RPMI8226 (cell line): ENCODE data around the gene CCDC12.

Experiments
- DNase-seq: peaks from one replicate; pipeline ENCODE4 v3.0.0-alpha.2; 2015

Gene CCDC12

DNA sequence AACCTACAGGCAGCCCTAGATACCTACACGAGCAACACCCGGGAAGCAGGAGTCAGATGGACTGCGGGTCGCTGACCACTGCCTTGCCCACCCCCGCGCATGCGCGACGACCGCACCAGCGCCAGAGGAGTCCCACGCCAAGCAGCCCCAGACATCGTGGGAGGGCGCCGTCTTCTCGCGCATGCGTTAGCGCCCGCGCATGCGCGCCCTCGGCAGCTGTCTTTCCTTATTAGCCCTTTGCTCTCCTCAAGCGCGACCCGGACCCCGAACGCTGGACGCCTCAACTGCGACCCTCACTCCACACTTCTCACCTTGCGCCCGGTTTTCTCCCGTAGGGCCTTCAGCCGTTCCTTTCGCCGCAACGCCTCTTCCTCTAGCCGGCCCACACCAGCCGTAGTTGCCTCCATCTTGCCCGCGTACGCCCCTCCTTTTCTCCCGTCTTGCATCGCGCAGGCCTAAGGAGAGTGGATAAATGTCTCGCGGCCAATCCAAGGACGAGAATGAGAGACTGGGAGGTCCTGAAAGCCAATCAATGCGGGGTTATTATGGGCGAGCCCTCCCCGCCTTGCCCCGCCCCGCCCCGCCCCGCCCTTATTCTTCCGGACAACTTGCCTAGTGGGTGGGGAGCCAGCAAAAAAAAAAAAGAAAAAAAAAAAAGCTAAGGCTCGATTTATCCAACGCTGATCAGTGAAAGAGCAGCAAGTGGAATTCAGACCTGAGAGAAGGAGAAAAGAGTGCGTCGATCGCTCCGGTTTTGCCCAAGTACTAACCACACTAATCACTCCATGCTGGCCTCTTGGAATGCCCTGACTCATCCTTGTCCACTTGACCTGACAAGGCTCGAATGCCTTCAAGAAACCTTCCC, at the start of gene CCDC12:
Gene CCDC12, minus strand, starts transcription at position 420 of the 865 bp plus-strand sequence. Its CDS starts 13 bp downstream, at position 407.
- peak; percentile 98 for DNase-seq

DNA sequence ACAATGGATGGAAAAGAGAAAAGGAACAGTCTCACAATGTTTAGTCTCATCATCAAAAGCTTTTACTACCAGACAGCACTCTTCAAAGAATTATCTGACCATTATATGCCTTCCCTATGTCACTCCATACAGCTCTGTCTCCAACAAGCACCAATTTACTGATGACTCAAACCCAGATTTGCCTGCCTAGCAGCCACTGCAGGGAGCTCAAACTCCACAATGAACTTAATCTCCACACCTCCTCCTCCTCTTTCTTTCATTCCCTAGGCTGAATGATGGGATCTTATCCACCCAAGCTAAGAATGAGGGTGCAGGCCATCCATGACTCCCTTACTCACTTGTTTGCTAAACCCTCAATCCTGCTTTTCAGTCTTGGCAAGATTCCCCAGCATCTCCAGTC, 48.4 kb upstream of the CCDC12 start:
- no peak for DNase-seq

DNA sequence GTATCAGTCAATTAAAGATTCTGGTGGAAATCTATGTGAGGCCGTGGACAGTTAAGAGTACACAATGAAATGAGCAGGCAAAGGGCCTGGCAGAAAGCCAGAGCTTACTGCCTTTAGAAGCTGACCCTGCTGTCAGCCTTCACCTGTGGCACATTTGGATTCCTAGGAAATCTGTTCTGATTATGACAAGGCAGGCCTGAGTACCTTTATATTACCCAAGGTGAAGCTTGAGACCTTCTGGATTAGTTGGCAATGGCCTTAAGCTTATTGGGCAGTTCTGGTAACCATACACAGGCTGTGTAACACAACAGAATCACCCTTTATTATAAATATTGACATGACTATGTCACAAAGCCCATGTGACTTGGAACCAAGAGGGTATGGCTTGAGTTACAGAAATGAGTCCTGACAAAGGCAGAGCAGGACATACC, 46.1 kb upstream of the CCDC12 start:
- DNase-seq: no peak

DNA sequence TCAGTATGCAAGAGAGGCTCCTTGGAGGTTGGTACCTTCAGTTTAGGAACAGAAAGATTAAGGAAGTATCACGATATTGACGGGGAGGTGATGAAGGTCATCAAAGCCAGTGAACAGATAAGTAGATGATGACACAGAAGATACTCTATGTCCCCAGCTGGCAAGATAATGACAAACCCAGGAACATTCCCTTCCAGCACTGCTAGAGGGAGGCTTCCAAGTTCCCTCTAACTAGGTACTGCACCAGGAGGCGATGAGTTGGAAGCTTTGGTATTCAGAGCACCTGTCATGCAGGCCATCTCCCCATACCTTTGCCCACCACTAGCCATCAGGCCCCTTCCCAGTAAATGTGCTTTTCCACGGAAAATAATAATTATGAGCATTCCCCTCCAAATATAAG, 43.8 kb upstream of the CCDC12 start:
- no peak for DNase-seq

DNA sequence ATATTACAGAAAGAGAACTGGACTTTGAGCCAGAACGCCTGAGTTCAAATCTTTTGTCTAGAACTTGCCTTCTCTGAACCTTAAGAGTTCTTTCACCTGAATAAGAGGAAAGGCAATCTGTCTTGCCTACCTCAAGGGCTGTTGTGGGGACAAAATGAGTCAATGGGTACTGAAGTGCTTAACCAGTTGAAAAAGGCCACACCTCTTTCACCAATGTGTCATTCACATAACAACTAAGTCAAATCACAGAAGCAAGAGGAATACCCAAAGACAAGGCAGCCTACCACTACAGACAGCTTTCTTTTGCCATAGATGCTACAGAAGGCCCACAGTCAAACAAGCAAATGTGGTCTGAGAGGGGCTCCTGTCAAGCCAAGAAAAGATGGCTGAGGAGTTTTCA, 42.7 kb upstream of the CCDC12 start:
- DNase-seq: no peak

DNA sequence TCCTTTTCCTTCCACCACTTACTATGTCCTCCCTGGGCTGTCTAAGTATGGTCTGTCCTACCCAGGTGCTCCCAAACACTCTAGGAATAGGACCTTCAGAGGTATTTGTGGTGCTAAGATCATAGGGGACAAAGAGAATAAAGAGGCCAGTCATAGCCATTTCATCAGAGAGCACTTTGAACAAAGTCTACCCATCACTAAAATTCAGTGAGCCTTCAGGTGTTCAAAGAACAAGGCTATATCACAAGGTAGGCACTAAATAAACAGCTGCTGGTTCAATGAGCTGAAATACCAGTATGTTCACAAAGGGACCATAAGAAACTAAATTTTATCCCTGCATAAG, 41.7 kb upstream of the CCDC12 start:
- no peak for DNase-seq

DNA sequence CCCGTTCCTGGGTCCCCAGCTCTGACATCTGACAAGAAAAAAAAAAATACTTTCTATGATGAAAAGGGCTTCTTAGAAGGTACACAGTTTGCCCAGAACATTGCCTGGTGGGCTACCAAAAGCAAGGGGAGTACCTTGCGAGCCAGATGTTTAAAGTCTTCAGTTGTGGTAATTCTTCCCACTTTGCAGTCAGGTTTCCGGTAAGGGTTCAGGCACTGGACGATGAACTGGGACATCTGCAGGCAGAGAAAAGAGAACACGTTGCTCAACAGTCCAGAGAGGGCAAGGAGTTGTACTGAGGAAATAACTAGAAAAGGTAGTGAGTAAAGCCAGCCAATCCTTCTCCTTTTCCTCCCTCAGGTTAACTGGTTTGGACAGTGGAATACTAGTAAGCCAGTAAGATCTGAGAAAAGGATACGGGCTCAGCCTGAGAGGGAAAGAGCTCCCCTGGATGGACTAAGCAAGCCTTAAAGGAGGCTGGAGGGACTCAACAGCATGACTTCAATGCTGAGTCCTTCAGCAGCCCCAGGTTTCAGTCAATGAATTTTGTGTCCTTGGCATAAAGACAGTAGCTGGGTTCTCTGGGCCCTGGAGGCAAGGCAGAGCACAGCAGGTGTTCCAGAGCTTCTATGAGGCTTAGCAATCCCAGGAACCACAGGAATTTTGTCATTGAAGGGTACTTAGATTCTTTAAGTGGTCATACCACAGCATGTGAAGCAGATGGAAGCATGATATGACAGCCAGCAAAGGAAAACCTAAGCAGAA, 41.1 kb upstream of the CCDC12 start:
- no peak for DNase-seq

DNA sequence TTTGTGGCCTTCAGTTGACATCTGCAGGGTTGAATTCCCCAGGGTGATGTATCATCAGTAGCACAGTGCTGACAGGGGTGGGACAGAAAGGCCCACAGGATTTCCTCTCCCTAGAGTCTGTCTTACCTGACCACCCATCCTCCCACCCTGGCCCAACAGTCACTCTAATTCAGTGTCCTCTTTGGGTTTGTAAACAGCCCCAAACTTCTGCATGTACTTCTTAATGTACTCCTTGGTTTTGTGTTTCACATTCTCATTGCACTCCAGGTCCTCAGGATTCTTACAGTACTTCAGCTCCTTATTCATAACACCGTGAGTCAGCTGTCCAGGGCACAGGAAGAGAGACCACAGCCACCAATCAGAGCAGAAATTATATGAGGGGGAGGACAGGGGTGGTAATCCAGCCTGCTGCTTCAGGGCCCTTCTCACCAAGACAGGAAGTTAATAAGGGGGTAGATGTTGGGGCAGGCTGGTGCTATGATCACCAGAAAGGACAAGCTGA, 40.4 kb upstream of the CCDC12 start:
- no peak for DNase-seq

DNA sequence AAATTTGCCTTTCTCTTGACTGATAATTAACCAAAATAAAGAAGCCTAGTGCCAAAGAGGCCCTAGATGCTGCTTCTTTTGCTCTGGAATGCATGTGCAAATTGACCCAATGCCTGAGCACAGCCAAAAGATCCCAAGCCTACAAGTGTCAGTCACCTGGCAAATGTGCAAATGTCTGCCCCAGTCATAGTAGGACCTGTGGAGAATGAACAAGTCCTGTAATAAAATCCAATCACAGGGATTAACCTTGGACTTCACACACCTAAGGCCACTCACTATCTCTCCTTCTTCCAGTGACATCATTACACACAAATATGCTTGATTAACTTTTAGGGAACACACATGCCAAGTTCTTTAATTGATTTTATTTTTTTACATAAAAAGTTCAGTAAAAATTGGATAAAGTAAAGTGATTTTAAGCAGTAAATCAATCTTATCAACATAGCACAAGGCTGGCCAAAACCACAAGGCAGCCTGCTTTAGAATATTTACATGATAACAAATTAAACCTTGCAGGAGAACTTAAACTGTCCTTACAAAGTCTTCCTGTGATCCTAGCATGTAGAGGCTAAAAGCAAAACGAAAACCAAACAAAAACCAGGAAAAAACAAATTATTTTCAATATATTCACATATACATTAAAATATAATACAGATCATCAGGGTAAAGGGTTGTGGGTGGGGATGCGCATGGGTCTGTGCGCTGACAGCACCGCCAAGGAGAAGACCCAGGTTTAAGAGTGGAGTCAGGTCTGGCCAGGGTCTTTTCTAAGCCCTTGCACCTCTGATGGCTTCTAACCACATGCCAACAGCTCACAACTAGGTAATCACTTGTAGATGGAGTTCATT, 39.8 kb upstream of the CCDC12 start:
- no peak for DNase-seq

DNA sequence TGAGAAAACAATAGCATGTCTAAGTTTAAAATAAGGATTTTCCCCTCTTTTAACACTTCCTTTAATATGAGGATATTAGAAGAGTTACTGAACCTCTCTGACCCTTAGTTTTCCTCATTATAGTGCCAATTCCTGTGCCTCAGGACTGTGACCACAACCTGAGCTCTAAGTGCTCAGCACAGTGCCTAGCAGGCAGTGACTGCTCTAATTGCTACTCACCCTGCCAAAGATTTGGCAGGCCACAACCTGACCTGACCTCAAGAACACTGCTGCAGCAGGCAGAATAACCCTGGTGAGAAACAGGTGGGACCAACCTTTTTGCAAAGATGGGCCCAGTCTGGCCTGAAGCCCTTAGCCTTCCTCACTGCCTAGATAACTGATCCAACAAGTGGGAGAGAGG, 38.6 kb upstream of the CCDC12 start:
- no peak for DNase-seq

DNA sequence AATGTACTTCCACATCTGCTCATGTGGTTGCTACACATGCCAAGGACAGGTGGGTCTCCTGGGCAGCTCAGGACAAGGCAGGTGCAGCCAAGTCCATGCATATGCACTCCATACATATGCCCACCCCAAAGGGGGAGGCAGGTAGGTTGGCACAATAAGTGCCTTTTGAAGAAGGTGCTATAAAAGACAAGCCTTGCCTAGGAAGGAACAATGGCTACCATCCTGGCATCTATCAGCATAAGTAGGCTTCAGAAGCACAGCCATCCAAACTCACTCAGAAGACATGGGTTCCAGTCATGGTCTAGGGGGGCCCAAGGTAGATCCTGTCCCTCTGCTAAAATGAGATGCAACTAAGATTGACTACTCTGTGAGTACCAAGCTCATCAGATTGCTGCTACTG, 37.5 kb upstream of the CCDC12 start:
- DNase-seq: no peak

DNA sequence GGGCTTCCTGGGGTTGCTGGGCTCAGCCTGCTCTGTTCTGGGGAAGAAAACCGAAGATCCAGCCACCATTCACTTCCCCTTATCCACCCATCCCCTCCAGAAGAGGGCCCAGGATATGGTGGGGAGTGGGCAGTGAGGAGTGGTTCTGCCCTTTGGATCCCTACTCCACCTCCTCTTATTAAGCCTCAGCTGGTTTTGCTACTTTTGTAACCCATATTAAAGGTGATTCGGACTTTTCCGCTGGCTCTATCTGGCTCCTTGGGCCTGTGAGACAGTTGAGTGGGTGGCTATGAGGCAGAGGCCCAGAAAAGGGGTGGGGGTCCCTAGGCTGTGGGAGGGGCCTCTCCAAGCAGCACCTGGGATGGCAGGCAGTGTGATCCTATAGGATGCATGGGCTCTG, 36.7 kb upstream of the CCDC12 start:
- DNase-seq: no peak

DNA sequence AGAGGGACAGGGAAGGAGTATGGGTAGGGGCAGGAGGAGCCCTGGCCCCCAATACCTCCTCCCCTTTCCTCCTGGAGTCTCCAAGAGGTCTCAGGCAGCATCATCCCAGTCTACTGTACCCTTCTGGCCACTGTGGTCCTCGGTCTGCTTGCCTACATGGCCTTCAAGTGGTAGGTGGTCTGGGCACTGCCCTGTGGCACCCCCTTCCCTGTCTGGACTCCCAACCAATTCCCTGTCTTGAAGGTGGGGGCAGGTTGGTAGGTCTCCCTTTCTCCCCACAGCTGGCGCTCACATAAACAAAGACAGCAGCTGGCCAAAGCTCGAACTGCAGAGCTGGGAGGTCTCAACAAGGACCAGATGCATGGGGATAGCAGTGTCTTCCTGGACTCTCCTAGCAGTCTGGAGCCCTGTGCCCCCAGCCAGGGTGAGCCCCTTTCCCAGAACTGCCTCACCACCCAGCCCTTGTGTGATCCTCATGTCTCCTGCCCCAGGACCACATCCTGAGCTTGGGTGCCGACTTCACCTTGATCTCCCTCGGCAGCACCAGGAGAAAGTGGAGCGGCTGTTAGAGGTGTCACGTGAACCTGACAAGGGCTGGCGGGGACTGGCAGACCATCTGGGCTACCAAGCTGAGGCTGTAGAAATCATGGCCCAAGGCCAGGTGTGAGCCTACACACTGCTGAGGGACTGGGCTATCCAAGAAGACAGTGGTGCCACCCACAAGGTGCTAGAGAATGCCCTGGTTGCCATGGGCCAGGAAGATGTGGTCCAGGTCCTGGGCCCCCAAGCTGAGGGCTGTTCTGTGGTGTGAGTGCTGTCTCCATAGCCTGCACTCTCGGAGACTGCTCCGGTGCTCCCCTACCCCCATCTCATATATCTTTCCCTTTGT, 36.0 kb upstream of the CCDC12 start:
- DNase-seq: no peak

DNA sequence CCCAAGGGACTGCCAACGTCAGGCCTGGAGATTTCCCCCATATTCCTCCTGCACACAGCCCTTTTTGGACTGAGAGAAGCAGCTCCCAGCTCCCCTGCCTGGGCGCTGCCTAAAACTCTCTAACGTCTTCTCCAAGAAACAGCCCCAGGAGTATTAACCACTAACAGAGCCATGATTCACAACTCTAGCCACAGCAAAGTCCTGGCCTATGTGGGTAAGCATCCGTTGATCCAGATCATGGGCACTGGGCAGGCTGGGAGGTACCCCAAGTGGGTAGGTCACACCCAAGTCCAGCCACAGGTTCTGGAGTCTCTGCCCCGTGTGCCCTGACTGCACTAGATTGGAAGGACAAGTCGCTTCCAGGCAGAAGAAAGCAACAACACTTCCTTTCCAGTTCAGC, 34.8 kb upstream of the CCDC12 start:
- DNase-seq: no peak

DNA sequence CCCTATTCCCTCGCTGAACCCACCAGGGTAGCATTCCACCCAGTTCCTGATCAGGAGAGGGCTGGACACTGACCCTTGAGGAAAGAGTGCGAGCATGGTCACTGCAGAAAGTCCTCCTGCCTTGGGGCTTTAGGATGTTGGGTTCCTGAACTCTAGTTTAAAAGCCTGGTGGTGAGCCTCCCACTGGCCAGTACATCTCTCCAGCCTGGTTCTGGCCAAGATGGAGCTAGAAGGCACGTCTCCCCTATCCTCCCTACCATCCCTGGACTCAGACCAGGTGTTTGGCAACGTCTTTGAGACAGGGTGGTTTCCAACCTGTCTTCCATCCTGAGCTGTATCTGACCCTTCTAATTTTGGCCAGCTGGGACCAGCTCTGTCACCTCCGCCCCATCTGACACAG, 34.4 kb upstream of the CCDC12 start:
- DNase-seq: no peak

DNA sequence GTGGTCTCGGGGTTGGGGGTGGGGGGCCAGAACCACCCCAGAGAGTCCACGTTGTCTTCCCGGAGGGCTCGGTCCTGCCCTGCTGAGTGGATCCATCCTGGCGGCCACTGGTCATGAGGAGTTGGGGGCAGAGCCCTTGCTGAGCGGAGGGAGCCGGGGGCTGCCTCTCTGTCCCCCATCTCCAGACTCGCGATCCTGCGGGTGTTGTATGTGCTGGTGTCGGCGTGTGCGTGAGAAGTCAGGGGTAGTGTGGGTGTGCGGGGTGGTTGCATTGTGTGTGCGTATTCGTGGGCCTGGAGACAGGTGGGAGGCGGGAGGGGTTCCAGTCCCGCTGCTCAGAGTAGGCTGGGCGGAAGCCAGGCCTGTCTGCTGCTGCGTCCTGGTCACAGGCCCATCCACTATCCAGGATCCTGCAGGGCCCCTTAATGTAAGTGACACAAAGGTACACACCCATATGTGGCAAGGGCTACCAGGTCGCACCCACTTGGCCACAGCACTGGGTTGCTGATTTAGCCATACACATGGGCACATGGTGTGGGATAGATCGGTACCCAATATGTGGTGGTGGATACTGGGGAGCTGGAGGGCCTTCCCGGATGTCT, 33.7 kb upstream of the CCDC12 start:
- DNase-seq: no peak

DNA sequence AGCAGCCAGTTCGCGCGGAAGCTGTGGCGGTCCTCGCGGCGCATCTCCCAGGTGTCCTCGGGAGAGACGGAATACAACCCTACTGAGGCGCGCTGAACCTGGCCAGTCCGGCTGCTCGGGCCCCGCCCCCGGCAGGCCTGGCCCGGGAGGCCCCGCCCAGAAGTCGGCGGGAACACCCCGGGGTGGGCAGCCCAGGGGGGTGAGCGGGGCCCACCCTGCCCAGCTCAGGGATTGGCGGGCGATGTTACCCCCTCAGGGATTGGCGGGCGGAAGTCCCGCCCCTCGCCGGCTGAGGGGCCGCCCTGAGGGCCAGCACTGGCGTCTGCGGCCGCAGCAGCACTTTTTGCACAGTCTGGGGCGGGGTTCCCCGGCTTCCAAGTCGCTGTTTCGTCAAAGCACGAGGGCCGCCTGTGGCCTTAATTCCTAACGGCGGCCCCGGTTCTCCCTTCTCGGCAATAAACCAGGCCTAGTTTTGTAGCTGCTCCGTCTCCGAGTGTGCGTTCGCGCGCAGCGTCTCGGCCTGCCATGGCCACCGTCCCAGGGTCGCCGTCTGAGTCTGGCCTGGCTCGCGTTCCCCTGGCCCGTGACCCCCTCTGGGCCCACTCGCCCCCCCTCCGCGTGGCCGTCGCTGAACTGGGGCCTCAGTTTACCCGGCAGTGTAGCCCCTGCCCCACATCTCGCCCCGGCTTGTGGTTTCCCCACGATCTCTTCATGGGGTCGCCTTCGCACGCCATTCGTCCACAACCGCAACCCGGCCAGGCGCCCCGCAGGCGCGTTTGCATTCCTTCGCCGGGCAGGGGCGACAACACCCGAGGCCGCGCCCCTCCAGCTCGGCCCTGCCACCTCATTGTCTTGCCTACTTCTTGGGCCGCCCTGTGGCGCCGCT, 32.9 kb upstream of the CCDC12 start:
- DNase-seq: no peak

DNA sequence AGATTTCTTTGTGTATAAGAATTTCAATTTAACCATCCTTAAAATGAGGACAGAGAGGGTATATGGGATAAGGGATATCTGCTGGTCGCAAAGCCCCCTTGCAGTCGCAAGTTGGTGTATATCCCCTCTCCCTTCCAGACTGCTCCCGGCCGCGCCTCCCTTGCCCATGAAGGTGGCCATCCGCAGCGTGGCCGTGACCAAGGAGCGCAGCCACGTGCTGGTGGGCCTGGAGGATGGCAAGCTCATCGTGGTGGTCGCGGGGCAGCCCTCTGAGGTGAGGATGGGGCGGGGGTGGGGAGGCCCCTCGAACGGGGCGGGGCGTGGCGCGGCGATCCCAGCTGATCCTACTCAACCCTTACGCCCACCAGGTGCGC, 32.3 kb upstream of the CCDC12 start:
- no peak for DNase-seq

DNA sequence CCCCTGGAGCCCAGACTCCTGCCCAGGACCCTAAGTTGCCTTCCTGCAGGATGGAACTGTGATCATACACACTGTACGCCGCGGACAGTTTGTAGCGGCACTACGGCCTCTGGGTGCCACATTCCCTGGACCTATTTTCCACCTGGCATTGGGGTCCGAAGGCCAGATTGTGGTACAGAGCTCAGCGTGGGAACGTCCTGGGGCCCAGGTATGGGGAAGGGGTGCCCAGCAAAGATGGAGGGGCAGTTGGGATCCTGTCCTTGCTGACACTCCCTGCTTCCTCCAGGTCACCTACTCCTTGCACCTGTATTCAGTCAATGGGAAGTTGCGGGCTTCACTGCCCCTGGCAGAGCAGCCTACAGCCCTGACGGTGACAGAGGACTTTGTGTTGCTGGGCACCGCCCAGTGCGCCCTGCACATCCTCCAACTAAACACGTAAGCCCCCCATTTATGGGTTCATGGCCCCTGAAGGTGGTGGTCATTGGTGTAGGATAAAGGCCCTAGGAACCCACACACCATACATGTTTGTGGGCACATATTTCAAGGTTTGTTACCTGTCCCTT, 31.8 kb upstream of the CCDC12 start:
- DNase-seq: no peak

DNA sequence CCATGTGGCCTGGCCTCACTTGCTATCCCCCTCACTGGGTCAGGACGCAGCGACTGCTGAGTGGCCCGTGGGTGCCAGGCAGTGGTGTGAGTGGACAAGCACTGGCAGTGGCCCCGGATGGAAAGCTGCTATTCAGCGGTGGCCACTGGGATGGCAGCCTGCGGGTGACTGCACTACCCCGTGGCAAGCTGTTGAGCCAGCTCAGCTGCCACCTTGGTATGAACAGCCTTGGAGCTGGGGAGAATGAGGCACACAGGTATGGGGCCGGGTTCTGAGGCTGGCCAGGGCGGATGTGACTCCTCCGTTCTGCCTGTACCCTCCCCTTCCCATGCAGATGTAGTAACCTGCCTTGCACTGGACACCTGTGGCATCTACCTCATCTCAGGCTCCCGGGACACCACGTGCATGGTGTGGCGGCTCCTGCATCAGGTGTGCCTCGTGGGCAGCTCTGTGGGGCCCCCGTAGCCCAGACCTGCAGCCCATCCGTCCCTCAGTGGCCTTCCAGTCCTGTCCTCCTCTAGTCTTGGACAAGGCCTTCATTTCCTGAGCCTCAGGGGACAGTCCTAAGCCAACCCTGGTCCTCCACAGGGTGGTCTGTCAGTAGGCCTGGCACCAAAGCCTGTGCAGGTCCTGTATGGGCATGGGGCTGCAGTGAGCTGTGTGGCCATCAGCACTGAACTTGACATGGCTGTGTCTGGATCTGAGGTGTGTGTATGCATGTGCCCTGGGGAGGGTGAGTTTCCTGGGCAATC, 31.1 kb upstream of the CCDC12 start:
- DNase-seq: no peak
